Tibial nerve (tissue), 3 donors: ENCODE data around the gene COPZ1.

ENCODE experiments used
- POLR2A ChIP-seq, 2 donors: fragments of 450-650 bp; IDR thresholded peaks; one replicate each; pipeline ENCODE4 v1.6.1; 2017; ENCODE audit warnings: antibody characterized with exemption in 2 of 2, mild to moderate bottlenecking in 2 of 2, moderate library complexity in 2 of 2
- TF ChIP-seq, protein P1 (sequence below), 5 experiments: fragments of 200-600 bp in 3 of 5; fragments of 450-650 bp in 2 of 5; sonication (generic) in 3 of 5; IDR thresholded peaks; one replicate each; pipeline ENCODE4 v1.5.1; 2016 to 2019; ENCODE audit warnings: antibody characterized with exemption in 5 of 5, mild to moderate bottlenecking in 3 of 5, moderate library complexity in 2 of 5

- TF ChIP-seq, protein P1, sequence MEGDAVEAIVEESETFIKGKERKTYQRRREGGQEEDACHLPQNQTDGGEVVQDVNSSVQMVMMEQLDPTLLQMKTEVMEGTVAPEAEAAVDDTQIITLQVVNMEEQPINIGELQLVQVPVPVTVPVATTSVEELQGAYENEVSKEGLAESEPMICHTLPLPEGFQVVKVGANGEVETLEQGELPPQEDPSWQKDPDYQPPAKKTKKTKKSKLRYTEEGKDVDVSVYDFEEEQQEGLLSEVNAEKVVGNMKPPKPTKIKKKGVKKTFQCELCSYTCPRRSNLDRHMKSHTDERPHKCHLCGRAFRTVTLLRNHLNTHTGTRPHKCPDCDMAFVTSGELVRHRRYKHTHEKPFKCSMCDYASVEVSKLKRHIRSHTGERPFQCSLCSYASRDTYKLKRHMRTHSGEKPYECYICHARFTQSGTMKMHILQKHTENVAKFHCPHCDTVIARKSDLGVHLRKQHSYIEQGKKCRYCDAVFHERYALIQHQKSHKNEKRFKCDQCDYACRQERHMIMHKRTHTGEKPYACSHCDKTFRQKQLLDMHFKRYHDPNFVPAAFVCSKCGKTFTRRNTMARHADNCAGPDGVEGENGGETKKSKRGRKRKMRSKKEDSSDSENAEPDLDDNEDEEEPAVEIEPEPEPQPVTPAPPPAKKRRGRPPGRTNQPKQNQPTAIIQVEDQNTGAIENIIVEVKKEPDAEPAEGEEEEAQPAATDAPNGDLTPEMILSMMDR (IDR thresholded peaks at IDR 0.05), result no peak
- TF ChIP-seq POLR2A (IDR thresholded peaks at IDR 0.05), result no peak
Measured at GRCh38 chr12:54299515-54300224, 25.3 kb upstream of the COPZ1 start.
